ENCODE data around the gene RECQL5. TPM values are rescaled to one million over a fixed set of nuclear protein-coding genes. Genes with fewer than 3 reads are reported as not detected.
"Not testable (repeated sequence)": the region's sequence is repeated elsewhere in the genome, so short reads cannot be mapped to it uniquely, and the experiment has no call there.

The RECQL5 gene
- total RNA-seq, 1 donor from 2014 or later: 18.3 TPM

GRCh38 chr17:75592348-75593020, 74.5 kb downstream of the RECQL5 start:
- no peak for DNase-seq (ENCODE audit: low spot score)

- no peak for DNase-seq (ENCODE audit: low spot score)
These were observed 75.1 kb downstream of the RECQL5 start for GRCh38 chr17:75591722-75592302.

- no peak for DNase-seq (ENCODE audit: low spot score)
These were observed 75.9 kb downstream of the RECQL5 start for GRCh38 chr17:75590849-75591721.

GRCh38 chr17:75590314-75590761, 76.6 kb downstream of the RECQL5 start:
- no peak for DNase-seq (ENCODE audit: low spot score)

- no peak for DNase-seq (ENCODE audit: low spot score)
These were observed 77.0 kb downstream of the RECQL5 start for GRCh38 chr17:75589919-75590303.

- peak; percentile 92 for DNase-seq (ENCODE audit: low spot score)
These were observed 77.7 kb downstream of the RECQL5 start for GRCh38 chr17:75589012-75589918.

GRCh38 chr17:75588596-75589011, 78.3 kb downstream of the RECQL5 start:
- DNase-seq (ENCODE audit: low spot score): peak; percentile 40

GRCh38 chr17:75587675-75588595, 79.0 kb downstream of the RECQL5 start, which contains the start of gene MYO15B:
Gene MYO15B (plus strand): TSS chr17:75587800. CDS start chr17:75588058, 258 bp downstream.
- peak; percentile 74 for DNase-seq (ENCODE audit: low spot score)

- no peak for DNase-seq (ENCODE audit: low spot score)
These were observed 82.1 kb downstream of the RECQL5 start for GRCh38 chr17:75584849-75585175.

- not testable (repeated sequence) for DNase-seq (ENCODE audit: low spot score)
These were observed 83.8 kb downstream of the RECQL5 start for GRCh38 chr17:75583197-75583596.

GRCh38 chr17:75581121-75581725, 85.7 kb downstream of the RECQL5 start:
- not testable (repeated sequence) for DNase-seq (ENCODE audit: low spot score)

Other genes starting within 250 kb of the RECQL5 start
- gene TMEM94, start 210.5 kb downstream of the RECQL5 start, total RNA-seq (ENCODE audit: insufficient read depth, low replicate concordance): 27.9 TPM
- 12.3 TPM for gene CASKIN2, start 151.6 kb downstream of the RECQL5 start, total RNA-seq (ENCODE audit: insufficient read depth, low replicate concordance)
- 12.3 TPM for gene TSEN54, start 150.6 kb downstream of the RECQL5 start, total RNA-seq (ENCODE audit: insufficient read depth, low replicate concordance)
- gene LLGL2, start 141.5 kb downstream of the RECQL5 start, total RNA-seq (ENCODE audit: insufficient read depth, low replicate concordance): 14.7 TPM
- 81.4 TPM for gene MYO15B, start 79.4 kb downstream of the RECQL5 start, total RNA-seq (ENCODE audit: insufficient read depth, low replicate concordance)
- 8.7 TPM for gene SMIM5, start 33.7 kb downstream of the RECQL5 start, total RNA-seq (ENCODE audit: insufficient read depth, low replicate concordance)
- 27.4 TPM for gene SAP30BP, start 184 bp upstream of the RECQL5 start, total RNA-seq (ENCODE audit: insufficient read depth, low replicate concordance)
- gene ITGB4, start 54.3 kb upstream of the RECQL5 start, total RNA-seq (ENCODE audit: insufficient read depth, low replicate concordance): 28.4 TPM
- 31.5 TPM for gene GALK1, start 98.0 kb upstream of the RECQL5 start, total RNA-seq (ENCODE audit: insufficient read depth, low replicate concordance)
- 7.5 TPM for gene UNK, start 117.7 kb upstream of the RECQL5 start, total RNA-seq (ENCODE audit: insufficient read depth, low replicate concordance)
- gene UNC13D, start 177.2 kb upstream of the RECQL5 start, total RNA-seq (ENCODE audit: insufficient read depth, low replicate concordance): 8.9 TPM
- gene WBP2, start 188.2 kb upstream of the RECQL5 start, total RNA-seq (ENCODE audit: insufficient read depth, low replicate concordance): 13.7 TPM
- 18.8 TPM for gene TRIM47, start 211.4 kb upstream of the RECQL5 start, total RNA-seq (ENCODE audit: insufficient read depth, low replicate concordance)
- gene TRIM65, start 229.8 kb upstream of the RECQL5 start, total RNA-seq (ENCODE audit: insufficient read depth, low replicate concordance): 13.0 TPM
- gene MRPL38, start 237.7 kb upstream of the RECQL5 start, total RNA-seq (ENCODE audit: insufficient read depth, low replicate concordance): 34.2 TPM

Measured in umbilical cord (tissue), 2 donors.